Frontal cortex (tissue), 4 donors: Measurements from ENCODE around the gene TMEM255B. TPM values are rescaled to one million over a fixed set of nuclear protein-coding genes. Genes with fewer than 3 reads are reported as not detected.

Experiments
- DNase-seq, 2 donors: peaks; one replicate each; pipeline ENCODE4 v3.0.0; 2012; ENCODE audit warnings: low spot score in 2 of 2
- FAIRE-seq: peaks from 2 replicates; lab custom pipeline; 2012; peaks lifted over from hg19 to GRCh38; lab: Jason Lieb, UNC
- total RNA-seq: library from RNA; depleted of rRNA; stranded (reverse); fragments of >200 nt; gene quantifications from one replicate; pipeline ENCODE4 v1.2.3, GENCODE V29; 2014
- donor health status: control.
- donor health status: control.
- donor health status: control.

TMEM255B gene
- total RNA-seq, 1 donor from 2014 or later, result not detected

DNA sequence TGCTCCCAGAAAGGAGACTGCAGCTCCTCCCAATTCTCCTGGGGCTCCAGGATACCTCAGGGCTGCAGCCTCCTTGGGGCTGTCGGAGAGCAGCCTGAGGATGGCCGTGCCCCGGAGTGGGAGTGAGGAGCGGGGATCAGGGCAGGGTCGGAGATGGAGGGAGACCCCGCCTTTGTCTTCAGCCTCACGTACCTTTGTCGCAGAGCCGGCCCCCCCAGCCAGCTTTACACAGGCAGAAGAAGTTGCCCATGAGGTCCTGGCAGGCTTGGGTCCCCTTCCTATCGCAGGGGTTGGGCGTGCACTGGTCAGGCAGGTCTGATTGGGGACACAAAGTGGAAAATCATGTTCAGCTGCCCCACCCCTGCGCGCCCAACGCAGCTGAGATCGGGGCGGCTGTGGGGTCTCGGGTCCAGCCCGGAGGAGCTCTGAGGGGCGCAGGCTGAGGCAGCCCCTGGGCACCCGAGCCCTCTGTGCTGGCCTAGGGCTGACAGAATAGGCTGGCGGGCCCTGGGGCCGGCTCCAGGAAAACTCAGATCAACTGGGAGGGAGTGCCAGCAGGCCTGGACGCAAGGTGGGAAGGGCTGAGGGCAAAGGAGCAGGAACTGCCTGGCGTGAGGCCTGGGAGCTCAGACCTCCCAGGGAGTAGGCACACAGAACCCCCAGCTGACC, 80.6 kb downstream of the TMEM255B start:
- DNase-seq (no peak), FAIRE-seq (no peak)

DNA sequence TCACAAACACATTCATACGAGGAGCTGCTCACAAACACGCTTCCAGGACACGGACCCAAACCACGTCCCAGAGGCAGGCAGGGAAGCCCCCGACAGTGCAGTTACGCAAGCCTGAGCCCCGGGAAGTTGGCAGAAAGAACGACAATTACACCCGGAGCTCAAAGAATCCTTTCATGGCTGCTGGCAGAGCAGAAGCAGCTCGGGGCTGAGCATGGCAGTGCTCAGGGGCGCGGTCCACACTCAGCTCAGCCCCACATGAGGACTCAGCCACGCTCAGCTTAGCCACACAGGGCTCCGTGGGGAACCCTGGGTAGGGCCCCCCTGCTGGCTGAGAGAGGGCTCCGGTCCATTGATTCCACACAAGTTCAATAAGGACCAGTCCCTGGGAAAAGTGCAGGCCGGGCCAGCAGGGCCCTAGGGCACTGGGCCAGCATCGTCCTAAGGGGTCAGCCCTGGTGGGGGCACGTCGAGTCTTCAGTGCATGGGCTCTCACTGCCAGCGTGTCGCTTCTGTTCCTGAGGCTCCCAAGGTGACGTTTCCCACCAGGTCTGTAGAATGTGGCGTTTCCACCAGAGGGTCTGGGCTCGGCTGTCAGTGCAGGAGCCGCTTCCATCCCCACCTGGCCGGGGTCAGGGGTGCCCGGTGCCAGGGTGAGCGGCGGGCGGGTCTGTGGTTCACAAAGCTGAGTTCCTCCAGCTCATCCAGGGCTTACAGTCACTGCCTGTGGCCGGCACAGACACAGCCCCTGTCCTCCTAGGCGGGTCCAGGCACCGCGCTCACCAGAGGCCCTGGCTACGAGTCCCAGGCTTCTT, 81.7 kb downstream of the TMEM255B start:
- FAIRE-seq, result no peak
- peak in 1 of 2 donors; percentile 68 for DNase-seq

DNA sequence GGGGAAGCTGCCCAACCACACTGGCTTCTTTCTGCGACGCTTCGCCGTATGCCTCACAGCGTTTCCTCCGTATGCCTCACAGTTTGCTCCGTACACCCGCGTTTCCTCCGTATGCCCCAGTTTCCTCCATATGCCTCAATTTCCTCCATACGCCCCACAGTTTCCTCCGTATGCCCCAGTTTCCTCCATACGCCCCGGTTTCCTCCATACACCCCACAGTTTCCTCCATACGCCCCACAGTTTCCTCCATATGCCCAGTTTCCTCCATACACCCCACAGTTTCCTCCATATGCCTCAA, 82.3 kb downstream of the TMEM255B start:
- FAIRE-seq (no peak), DNase-seq (no peak)

DNA sequence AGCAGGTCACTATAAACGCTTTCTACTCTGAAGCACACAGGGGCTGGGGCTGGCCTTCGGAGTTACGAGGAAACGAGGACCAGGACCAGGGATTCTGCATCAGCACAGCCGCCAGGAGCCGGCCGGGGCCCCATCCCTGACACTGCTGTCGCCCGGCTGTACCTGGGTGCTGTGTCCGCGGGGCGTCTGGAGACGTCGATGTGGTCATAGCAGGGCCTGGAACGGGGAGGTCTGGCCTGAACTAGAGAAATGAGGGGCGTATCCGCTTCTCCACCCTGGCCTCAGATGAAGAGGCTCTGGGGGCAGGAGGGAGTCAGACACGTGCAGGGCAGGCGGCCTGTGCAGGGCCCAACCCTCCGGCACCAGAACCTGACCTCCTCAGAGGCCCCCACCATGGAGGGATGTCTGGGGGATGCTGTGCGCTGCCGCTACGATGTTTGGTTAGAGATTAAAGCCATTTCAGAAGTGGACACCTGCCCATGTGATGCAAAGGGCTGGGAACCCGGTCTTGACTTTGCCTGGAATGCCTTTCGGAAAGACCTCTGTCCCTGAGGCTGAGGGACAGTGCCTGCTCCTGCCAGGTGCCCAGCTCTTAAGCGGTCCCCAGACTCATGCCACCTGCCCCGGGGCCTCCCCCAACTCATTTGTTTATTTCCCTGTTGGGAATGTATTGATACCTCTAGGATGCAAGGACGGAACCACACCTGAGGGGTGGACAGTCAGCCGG, 83.5 kb downstream of the TMEM255B start:
- FAIRE-seq (no peak), DNase-seq (no peak)

DNA sequence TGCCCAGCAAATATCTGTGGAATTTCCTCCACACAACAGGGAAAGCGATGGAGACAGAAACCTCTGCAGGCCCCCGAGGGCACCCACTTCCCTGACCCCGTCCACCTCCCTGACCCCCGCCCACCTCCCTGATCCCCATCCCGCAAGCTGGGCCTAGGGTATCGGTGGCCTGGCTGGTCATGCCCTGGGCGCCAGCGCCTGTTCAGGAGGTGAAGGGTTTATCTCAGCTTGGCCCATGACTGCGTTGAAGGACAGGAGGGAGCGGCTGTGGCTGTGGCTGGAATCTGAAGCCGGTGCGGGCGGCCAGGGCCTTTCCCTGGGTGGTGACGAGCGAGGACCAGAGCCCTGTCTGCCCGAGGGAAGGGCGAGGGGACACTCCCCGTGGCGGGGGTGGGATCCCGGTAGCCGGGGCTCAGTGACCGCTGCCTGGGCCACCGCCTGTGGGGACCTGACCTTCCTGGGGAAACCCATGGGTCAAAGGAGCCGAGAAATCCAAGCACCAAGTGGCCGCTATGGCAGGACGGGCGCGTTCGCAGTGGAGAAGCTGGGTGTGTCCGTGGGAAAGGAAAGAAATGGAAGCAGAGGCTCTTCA, 84.1 kb downstream of the TMEM255B start:
- FAIRE-seq (no peak), DNase-seq (no peak)

DNA sequence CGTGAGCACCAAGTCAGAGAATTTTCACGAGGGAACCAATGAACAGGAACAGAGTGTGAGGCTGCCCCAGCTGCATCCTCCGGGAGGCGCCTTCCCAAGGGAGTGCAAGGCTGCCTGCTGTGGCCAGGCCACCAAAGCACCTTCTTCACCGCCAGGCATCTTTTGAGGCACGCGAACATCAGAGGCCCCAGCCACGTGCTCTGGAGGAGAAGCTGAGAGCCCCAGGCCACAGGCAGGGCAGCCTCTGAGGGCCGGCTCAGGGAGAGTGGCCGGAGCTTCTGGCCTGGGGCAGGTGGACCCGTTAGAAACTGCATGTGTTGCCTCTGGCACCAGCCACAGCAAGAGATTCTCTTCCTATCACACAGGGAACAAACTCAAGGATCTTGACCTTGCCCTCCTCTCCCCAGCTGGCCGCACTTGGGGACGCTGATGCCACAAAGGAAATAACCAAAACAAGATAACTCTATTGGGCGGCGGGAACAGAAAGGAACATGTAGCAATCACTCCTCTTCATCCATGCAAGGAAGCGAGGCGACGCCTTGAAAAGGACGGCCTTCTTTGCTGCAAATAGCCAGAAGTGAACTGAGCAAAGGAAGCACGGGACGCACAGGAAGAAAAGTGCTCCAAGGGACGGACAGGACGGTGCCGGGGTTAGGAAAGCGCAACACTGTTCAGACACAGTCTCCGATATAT, 85.0 kb downstream of the TMEM255B start:
- FAIRE-seq (no peak), DNase-seq (no peak)

DNA sequence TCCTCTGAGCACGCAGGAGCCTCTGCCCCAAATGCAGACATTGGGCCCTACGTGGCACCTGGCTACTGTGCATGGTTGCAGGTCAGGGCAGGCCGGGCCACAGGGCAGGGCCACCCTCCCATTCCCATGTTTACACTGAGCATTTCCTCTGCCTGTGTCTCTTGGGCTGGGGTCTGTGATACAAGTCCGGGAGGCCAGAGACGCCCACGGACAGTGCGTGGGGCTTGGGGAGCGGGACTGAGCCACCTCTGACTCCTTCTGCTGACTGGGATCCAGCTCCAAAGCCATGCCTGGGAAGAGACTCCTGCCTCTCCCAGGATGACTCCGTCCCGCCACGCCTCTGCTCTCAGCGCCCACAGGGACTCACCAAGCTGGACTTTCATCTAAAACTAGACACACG, 86.0 kb downstream of the TMEM255B start:
- DNase-seq (no peak), FAIRE-seq (no peak)

DNA sequence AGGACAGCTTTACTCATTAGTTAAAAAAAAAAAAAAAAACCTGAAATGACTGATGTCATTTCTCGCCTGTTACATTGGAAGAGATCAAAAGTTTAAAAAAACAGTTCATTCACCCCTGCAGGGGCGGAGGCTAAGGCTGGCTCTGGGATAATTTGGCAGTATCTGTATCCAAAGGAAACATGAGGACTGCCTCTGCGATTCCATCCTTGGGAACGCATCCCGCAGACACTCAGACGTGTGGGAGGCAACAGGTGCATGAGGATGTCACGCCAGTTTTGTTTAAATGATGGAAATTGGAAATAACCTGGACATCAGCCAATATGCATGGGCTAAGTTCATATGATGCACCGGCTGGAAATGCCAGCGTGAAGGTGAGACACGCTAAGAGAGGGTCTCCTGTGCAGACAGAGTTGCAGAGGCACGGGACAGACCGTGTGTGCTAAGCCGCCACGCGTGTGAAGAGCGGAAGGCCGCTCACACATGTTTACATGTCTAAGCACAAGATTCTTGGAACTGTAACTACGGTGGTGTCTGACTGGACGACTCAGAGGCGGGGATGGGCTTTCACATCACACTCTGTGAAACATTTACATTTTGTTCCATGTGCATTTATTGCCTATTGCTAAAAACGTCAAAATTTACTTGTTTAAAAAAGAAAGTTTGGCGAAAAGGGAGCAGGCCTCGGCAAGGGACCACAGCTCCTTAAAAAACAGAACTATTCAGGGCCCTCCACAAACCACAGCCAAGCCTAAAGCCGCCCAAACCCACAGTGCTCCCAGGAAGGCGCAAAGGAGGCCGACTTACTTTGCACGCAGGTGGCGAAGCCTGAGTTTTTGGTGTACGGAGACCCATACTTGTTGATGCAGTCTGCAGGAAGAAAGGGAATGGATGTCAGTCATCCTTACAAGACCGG, 87.0 kb downstream of the TMEM255B start:
- FAIRE-seq (no peak), DNase-seq (no peak)

DNA sequence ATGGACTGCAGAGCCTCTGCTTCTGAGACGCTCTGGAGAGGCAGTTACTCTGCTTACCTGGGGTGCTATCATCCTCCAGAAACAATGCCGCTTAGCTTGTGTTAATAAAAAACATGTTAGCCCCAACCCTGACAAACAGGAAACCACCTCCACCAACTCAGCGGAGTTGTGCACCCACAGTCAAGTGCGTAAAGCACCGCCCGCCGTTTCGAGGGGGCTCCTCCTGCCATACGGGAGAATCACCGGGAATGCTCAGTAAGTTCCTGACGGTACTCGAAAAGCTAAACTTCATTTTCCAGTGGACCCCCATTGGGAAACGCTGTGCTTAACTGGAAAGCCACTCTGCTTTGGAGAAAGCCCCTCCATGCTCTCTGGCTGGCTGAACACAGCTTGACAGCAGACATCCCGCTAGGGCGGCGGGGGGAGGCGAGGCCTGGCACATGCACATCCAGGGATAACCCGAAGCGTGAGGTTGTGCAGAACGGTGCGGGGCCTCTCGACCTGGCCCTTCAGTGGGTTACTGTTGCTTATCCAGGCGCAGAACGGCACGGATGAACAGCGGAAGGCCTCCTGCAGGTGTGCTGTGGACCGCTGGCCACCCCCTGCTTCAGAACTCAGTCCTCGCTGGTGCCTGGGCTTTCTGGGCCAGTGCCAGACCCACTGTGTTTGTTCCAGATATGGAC, 87.8 kb downstream of the TMEM255B start:
- FAIRE-seq (no peak), DNase-seq (no peak)

DNA sequence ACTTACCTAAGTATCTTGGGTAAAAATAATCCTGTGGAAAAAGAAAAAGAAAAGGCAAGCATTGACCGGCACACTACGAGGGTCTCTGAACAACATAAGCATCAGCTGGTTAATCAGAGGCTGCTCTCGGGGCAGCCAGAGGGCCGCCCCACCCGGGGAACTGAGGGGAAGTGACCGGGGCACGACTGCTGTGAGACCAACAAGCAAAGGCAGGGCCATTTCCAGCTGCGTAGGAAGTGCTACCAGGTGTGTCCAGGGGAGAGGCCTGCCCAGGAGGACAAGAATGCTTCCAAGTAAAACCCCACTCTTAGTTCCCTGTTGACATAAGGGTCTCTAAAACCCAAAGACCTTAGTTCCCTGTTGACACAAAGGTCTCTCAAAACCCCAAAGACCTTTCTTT, 89.0 kb downstream of the TMEM255B start:
- no peak for FAIRE-seq
- DNase-seq, result no peak

DNA sequence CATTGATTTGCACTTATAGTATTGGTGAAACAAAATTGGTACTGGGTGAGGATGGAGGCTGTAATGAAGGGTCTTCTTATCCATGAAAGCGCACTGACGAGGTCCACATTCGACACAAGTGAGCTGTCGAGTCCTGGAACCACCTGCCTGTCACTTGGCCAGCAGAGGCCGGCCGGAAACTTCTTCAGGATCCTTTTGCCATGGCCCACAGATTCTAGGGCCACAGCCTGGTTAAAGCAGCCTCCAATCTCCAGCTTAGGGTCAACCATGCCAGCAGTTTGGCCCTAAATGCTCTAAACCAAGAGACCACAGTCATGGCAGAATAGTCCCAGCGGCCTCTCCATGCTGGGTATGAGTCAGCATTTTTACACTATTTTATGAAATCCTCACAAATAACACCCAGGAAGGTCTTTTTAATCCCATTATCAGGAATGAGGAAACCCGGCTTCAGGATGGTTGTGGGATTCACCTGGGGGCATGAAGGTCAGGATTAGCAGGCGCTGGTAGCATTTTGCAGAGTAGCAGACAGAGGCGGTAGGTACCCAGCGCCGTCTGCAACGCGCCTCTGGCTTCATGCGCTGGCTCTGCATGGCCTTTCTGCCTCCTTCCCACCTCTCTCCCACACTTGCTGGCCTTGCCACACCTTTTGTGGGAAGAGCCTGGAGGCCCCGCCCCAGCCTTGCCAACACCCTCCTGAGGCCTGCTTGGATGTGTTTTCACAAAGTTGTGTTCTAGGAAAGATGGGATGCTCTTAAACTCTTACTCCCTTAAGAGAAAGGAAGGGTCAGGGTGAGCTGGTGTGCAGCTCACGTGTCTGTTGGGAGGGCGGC, 89.6 kb downstream of the TMEM255B start:
- no peak for DNase-seq

DNA sequence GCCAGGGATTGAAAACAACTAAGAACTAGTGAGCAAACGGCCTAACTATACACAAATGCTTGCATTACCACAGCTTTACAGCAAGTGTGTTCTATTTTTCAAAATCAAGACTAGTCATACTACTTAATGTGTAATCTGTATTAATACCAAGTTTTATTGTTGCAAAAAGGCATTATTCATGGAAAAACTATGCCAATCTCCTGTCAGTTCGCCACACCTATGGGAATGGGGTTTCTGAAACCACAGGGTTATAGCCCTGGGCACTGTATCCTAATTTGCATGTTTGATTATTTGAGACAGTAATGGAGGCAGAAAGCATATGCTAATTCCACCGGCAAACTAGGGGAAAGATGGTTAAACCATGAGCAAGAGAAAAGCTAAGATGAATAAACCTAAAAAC, 90.5 kb downstream of the TMEM255B start:
- DNase-seq, result no peak
- no peak for FAIRE-seq

More for the DNA sequence above, 89.6 kb downstream of the TMEM255B start:
- FAIRE-seq, result no peak

DNA sequence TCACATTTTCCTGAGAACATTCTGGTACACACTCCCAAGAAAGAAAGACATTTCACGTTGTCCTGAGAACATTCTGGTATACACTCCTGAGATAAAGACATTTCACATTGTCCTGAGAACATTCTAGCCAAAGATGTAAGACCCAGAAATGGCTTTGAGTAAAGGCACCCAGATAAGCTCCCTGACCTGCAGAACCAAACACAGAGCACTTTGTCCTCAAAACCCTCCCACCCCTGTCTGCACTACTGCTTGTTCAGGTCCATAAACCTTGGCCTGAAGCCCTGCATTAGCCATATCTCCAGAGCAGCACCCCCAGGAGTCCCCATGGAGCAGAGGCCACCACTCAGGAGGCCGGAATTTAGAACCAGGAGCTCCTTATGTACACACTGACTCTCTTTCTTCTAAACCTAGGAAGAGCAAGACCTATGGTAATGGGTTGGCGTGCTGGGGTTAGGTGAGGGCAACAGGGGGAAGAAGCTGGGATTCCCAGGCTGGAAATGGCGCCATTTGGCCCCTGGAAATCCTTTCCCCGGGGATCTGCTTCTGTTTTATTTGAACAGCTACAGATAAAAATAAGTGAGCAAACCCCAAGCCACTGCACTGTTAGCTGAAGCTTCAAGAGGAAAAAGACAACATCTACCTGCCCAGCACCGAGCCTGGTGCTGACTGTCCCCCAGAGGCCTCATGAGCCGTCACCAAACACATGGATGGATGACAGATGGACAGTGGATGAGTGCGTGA, 91.1 kb downstream of the TMEM255B start:
- DNase-seq, result no peak
- no peak for FAIRE-seq

DNA sequence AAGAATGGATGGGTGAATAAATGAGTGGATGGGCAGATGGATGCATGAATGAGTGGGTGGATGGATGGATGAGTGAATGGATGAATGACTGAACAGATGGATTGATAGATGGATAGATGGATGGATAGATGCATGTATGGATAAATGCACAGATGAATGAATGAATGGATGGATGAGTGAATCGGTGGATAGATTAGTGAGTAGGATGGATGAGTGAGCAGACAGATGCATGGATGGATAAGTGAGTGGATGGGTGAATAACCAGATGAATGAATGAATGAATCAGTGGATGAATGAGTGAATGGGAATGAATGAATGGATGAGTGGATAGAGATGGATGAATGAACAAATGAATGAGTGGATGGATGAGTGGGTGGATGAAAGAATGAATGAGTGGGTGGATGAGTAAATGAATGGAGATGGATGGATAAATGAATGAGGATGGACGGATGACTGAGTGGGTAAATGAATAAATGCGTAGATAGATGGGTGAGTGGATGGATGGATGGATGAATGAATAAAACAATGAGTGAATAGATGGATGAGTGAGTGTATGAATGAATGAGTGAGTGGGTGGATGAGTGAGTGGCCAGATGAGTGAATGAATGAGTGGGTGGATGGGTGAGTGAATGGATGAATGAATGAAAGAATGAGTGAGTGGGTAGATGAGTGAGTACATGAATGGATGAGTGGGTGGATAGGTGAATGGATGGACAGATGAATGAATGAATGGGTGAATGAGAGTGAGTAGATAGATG, 91.9 kb downstream of the TMEM255B start:
- FAIRE-seq (no peak), DNase-seq (no peak)

DNA sequence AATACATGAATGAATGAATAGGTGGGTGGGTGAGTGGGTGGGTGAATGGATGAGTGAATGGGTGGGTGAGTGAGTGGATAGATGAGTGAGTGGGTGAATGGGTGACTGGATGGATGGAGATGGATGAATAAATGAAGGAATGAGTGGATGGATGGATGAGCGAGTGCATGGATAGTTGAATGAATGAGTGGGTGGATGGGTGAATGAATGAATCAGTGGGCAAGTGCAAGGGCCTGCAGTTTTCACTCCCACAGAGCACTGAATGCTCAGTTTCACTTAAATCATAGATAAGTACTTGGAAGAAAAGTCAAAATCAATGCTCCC, 92.4 kb downstream of the TMEM255B start:
- no peak for FAIRE-seq

DNA sequence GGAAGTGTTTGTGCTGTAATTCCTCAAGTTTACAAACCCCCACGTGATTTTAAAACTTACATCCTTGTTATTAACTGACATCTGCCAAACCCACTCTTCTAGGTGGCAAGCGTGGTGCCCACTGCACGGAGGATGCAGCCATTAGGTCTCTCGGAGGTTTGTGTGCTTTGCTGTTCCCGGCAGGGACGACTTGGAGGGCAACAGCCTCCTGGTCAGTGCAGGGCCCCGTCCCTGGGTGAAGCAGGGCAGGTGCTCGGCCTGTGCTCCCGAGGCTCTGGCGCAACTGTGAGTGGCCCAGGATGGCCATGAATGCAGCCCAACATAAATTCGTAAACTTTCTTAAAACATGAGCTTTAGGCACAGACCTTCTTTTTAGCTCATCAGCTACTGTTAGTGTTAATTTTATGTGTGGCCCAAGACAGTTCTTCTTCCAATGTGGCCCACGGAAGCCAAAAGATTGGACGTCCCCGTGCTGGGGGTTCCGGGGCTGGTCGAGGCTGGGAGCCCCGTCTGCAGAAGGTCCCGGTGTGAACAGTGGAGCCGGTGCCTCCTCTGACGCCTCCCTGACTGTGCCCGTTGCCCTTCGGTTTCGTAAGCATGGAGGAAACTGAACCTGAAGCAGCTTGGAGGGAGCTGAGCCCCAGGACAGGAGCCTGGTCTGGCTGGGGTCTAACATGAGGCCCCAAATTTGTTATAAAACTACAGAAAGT, 93.0 kb downstream of the TMEM255B start:
- no peak for FAIRE-seq

More for the DNA sequence above, 92.4 kb downstream of the TMEM255B start:
- DNase-seq, result no peak

More for the DNA sequence above, 93.0 kb downstream of the TMEM255B start:
- no peak for DNase-seq
